Breast epithelium (tissue), 3 donors: ENCODE results near the gene COPS4.

Experiments
- POLR2A ChIP-seq: fragments of 450-650 bp; IDR thresholded peaks from one replicate; pipeline ENCODE4 v1.6.1; 2016; ENCODE audit warnings: antibody characterized with exemption, mild to moderate bottlenecking, moderate library complexity
- POLR2AphosphoS5 ChIP-seq, 3 donors: sonication (generic); formaldehyde crosslinking; IDR thresholded peaks; one replicate each; pipeline ENCODE4 v1.6.1; 2017; ENCODE audit warnings: antibody characterized with exemption in 3 of 3
- TF ChIP-seq, protein P1 (sequence below), 3 donors: fragments of 450-650 bp; IDR thresholded peaks; one replicate each; pipeline ENCODE4 v1.5.1; 2016 to 2017; ENCODE audit warnings: antibody characterized with exemption in 3 of 3, mild to moderate bottlenecking in 3 of 3, moderate library complexity in 3 of 3

DNA sequence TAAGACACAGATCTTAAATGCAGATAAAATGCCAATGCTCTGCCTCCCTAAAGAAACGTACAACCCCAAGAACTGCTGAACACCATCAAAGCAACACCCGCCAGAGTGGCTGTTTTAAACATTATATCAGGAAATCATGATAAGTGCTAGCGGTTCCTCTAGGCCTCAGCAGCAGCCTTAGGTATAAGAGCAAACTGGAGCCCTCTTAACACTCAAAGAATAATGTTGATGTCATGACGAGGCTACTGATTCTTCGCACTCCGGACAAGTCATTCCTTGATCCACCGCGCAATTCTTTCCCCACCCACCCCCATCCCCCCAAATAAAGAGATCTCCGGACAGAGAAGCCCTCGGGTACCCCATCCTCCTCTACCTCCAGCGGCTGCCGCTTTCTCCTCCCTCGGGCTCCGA is 24.9 kb upstream of the COPS4 start:
- TF ChIP-seq POLR2AphosphoS5 (IDR thresholded peaks at IDR 0.05) (no peak), POLR2A (no peak)
- TF ChIP-seq, protein P1, sequence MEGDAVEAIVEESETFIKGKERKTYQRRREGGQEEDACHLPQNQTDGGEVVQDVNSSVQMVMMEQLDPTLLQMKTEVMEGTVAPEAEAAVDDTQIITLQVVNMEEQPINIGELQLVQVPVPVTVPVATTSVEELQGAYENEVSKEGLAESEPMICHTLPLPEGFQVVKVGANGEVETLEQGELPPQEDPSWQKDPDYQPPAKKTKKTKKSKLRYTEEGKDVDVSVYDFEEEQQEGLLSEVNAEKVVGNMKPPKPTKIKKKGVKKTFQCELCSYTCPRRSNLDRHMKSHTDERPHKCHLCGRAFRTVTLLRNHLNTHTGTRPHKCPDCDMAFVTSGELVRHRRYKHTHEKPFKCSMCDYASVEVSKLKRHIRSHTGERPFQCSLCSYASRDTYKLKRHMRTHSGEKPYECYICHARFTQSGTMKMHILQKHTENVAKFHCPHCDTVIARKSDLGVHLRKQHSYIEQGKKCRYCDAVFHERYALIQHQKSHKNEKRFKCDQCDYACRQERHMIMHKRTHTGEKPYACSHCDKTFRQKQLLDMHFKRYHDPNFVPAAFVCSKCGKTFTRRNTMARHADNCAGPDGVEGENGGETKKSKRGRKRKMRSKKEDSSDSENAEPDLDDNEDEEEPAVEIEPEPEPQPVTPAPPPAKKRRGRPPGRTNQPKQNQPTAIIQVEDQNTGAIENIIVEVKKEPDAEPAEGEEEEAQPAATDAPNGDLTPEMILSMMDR (IDR thresholded peaks at IDR 0.05) = no peak
